K562 (cell line): ENCODE measurements around the gene SRCAP. TPM values are rescaled to one million over a fixed set of nuclear protein-coding genes. Genes with fewer than 3 reads are reported as not detected.

Source experiments
- ARID1B ChIP-seq: fragments of 450-650 bp; IDR thresholded peaks from 2 replicates; pipeline ENCODE4 v1.6.1; 2016; ENCODE audit warnings: antibody characterized with exemption, mild to moderate bottlenecking, inconsistent platforms
- CUX1 ChIP-seq: fragments of 200-800 bp; sonication (Bioruptor generic); IDR thresholded peaks from 2 replicates; pipeline ENCODE4 v1.6.1; 2016; ENCODE audit warnings: missing genetic modification characterization, missing compliant biosample characterization
- CXXC5 ChIP-seq: fragments of 250-450 bp; sonication (Bioruptor Pico); IDR thresholded peaks from 2 replicates; pipeline ENCODE4 v1.8.0; 2022; ENCODE audit warnings: inconsistent platforms, mild to moderate bottlenecking, moderate library complexity
- ETV6 ChIP-seq, 3 experiments: fragments of 150-350 bp in 1 of 3; sonication (generic) in 1 of 3; formaldehyde crosslinking in 1 of 3; IDR thresholded peaks; 2 replicates each; pipeline versions ENCODE4 v1.6.1 to v1.8.0; 2014 to 2022; ENCODE audit warnings: borderline replicate concordance in 2 of 3, low read depth in 2 of 3, antibody characterized with exemption in 1 of 3, low read length in 1 of 3, mild to moderate bottlenecking in 1 of 3, missing genetic modification reagents in 1 of 3
- FIP1L1 ChIP-seq: fragments of 200-400 bp; formaldehyde crosslinking; IDR thresholded peaks from 2 replicates; pipeline ENCODE4 v1.6.1; 2018; ENCODE audit warnings: mild to moderate bottlenecking, low read depth, low read length; ENCODE audit not compliant: poor library complexity, severe bottlenecking
- HINFP ChIP-seq: fragments of 450-650 bp; conservative IDR thresholded peaks from 2 replicates; pipeline ENCODE4 v1.6.1; 2016; ENCODE audit warnings: missing genetic modification characterization, low read depth, mild to moderate bottlenecking, control low read depth, missing compliant biosample characterization
- KLF13 ChIP-seq: fragments of 450-650 bp; IDR thresholded peaks from 2 replicates; pipeline ENCODE4 v1.6.1; 2016; ENCODE audit warnings: missing genetic modification characterization, low read depth, mild to moderate bottlenecking, missing compliant biosample characterization, moderate library complexity, borderline replicate concordance
- MBD2 ChIP-seq: sonication (generic); IDR thresholded peaks from 2 replicates; pipeline ENCODE4 v1.6.1; 2016; ENCODE audit warnings: low read depth, borderline replicate concordance
- MITF ChIP-seq: IDR thresholded peaks from 2 replicates; pipeline ENCODE4 v1.6.1; 2014; ENCODE audit warnings: antibody characterized with exemption
- TAF9B ChIP-seq: fragments of 450-650 bp; IDR thresholded peaks from 2 replicates; pipeline ENCODE4 v1.6.1; 2018; ENCODE audit warnings: mild to moderate bottlenecking; ENCODE audit not compliant: partially characterized antibody
- ZNF639 ChIP-seq, 2 experiments: fragments of 200-800 bp in 1 of 2; sonication (Bioruptor generic) in 1 of 2; sonication (generic) in 1 of 2; formaldehyde crosslinking in 1 of 2; IDR thresholded peaks in 1 of 2; conservative IDR thresholded peaks in 1 of 2; 2 replicates each; pipeline versions ENCODE4 v1.5.0 to v1.6.1; 2016 to 2020; ENCODE audit warnings: missing compliant biosample characterization in 1 of 2, missing genetic modification characterization in 1 of 2, missing genetic modification reagents in 1 of 2
- polyA plus RNA-seq, 8 experiments: library from polyadenylated mRNA; depleted of rRNA in 4 of 8; stranded (reverse) in 5 of 8; unstranded in 3 of 8; fragments of >200 nt; fragmentation: Nextera tagmentation in 2 of 8; fragmentation: Illumina TruSeq in 1 of 8; extraction: Ambion mirVana in 2 of 8; extraction: Trizol in 1 of 8; gene quantifications; 2 replicates each; pipeline versions ENCODE4 v1.2.1 to v1.2.3, GENCODE V29; 2011 to 2014; ENCODE audit warnings: inconsistent platforms in 1 of 8, missing spikeins in 1 of 8
- total RNA-seq, 7 experiments: library from RNA; depleted of rRNA in 6 of 7; stranded (reverse); fragments of >200 nt in 6 of 7; fragmentation: Illumina TruSeq in 2 of 7; extraction: Trizol in 2 of 7; gene quantifications; 2 replicates each; pipeline versions ENCODE4 v1.2.1 to v1.2.3, GENCODE V29; 2011 to 2021; ENCODE audit warnings: low replicate concordance in 1 of 7

SRCAP gene
- total and polyA plus RNA-seq, 9 of the 15 experiments (the other 6 are each of a cell fraction or from before 2014, with no cell fraction given) = 0.21 to 62.6 (median 5.8) TPM

GRCh38 chr16:30761427-30761927, 62.5 kb downstream of the SRCAP start (continued):
- TF ChIP-seq CUX1 (CRISPR knock-in tag) = no peak
- TF ChIP-seq HINFP (tag) = peak; percentile 77
- TF ChIP-seq CXXC5 (CRISPR knock-in tag) = peak; percentile 52
- TF ChIP-seq MBD2 = no peak
- no peak for TF ChIP-seq FIP1L1
- no peak for TF ChIP-seq ARID1B
- 0 out of 4 replicates have a peak, but pooled peaks of 1 of the 2 experiments have one; percentile 54 for TF ChIP-seq ZNF639 (CRISPR knock-in tag; conservative IDR thresholded peaks at IDR 0.05 in 1 of 2, IDR thresholded peaks at IDR 0.05 in 1 of 2)
- TF ChIP-seq KLF13 (tag) = 0 out of 2 replicates have a peak, but pooled peaks have one; percentile 21
- no peak for TF ChIP-seq MITF
- TF ChIP-seq TAF9B = no peak
- no peak for TF ChIP-seq ETV6 (IDR thresholded peaks at IDR 0.05; ENCODE audit: borderline replicate concordance in 1 of 2, low read depth in 2 of 2, low read length in 1 of 2)
- peak; percentile 36; the same call in 1 of the 2 replicates for TF ChIP-seq ETV6 (CRISPR knock-in tag; IDR thresholded peaks at IDR 0.05; ENCODE audit: borderline replicate concordance)
